HG02973 (cell line): ENCODE data around the gene MKRN3.
"Not testable (repeated sequence)": the region's sequence is repeated elsewhere in the genome, so short reads cannot be mapped to it uniquely, and the experiment has no call there.

Experiments
- ATAC-seq: cut with Tn5 transposase; IDR thresholded peaks from one replicate; pipeline ENCODE4 v1.9.1; 2021; ENCODE audit warnings: moderate library complexity; ENCODE audit not compliant: unreplicated experiment

The MKRN3 gene

GRCh38 chr15:23588268-23588667, 22.8 kb downstream of the MKRN3 start:
- no peak for ATAC-seq

GRCh38 chr15:23589012-23589411, 23.5 kb downstream of the MKRN3 start:
- no peak for ATAC-seq

DNA sequence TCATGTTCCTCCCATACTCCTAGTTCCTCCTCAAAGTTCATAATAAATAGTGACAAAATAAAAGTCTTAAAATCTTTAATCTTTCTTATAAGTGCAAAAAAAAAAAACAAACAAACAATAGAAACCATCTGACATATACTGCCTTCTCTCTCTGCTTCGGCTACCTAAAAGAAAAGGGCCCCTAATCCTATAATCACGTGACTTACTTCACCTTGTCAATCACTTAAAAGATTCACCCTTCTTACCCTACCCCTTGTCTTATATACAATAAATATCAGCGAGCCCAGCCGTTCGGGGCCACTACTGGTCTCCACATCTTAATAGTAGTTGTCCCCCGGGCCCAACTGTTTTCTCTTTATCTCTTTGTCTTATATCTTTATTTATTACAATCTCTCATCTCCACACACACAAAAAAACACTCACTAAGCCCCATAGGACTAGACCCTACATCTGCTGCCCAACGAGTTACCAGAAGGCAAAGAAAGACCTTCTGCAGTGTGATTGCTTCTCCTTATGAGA, 28.8 kb downstream of the MKRN3 start:
- ATAC-seq: no peak

DNA sequence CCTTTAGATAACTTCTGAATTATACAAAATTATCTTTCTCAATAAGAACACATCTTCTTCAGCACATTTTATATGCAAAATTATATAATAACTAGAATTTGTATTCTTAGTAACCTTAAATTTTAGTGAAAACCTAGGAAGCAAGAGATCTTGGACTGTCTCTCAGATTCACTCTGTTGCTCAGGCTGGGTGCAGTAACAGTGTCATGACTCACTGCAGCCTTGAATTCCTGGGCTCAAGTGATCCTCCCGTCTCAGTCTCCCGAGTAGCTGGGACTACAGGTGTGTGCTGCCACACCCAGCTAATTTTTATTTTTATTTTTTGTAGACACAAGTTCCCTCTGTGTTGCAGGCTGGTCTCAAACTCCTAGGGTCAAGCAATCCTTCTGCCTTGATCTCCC, 29.9 kb downstream of the MKRN3 start:
- ATAC-seq: no peak

DNA sequence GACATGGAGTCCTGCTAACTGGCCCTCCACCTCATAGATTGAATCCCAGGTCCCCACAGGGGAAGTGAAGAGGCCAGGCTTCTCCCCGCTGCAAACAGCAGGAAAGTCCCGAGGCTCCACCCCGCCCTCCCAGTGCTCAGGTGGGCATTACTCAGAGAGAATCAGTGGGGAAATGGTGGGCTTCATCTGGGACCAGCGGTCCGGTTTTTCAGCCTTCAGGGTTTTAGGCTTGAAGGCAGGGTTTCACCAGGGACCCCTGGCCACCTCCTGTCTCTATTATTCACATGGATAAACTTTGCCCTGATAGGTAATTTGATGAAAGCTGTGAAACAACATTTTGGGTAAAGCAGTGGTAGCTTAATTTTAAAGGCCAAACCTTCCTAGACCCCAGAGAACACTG, 31.3 kb downstream of the MKRN3 start:
- ATAC-seq: no peak

GRCh38 chr15:23597278-23597677, 31.8 kb downstream of the MKRN3 start:
- not testable (repeated sequence) for ATAC-seq

GRCh38 chr15:23599053-23599452, 33.6 kb downstream of the MKRN3 start:
- no peak for ATAC-seq

DNA sequence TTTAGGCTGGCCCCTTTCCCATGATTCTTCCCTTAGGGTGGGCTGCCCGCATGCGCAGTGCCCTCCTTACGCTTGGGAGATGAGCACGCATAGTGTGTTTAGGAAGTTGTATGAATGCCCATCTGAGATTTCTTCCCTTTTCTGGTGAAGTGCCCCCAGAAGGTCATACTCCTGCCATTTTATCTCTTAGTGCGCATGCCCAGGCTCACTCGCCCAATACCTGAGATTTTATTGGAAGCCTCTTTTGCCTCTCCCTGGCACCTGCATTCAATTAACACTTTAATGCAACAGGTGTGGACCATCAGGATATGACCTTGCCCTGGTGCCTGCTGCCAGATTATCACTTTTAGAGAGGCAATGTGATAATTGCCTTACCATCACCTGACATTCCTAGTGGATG, 36.6 kb downstream of the MKRN3 start:
- ATAC-seq: no peak

DNA sequence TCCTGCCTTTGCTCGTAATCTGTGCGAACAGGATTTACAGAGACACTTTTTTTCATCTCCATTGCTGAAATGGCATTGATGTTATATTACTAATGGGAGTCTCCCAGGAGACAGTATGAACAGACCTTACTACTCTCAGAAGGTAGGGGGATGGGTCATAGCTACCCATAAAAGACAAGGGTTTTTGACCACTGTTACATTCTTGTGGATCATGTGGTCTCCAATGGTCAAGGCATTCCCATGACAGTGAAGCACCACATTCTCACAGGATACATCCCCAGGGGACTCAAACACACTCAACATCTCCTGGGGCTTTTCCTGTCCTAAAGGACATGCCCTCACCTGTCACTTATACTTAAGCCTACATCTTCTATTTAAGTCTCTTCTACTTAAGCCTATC, 40.8 kb downstream of the MKRN3 start:
- no peak for ATAC-seq

DNA sequence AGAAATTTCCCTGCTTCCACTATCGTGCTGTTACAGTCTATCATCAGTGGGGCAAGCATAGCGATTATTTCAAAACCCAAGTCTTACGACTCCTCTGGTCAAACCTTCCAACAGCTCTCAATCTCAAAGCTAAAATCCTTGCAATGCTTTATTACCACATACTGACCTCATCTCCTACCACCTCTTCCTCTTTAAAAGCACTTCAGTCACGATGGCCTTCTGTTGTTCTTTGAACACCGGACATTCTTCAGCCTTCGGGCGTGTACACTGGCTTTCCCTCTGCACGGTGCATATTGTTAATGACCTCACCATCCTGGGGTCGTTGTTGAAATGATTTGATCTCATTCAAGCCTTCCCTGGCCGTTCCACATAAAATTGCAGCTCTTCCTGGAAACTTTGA, 51.1 kb downstream of the MKRN3 start:
- ATAC-seq: no peak
